ENCODE results near the gene ARHGAP23.

GRCh38 chr17:38421171-38421841 is 7.0 kb upstream of the ARHGAP23 start:
- TF ChIP-seq POLR2A (IDR thresholded peaks at IDR 0.05; ENCODE audit: low read depth, low read length) (no peak), MAX (IDR thresholded peaks at IDR 0.05; ENCODE audit: insufficient read depth, insufficient read length) (no peak), CTCF (IDR thresholded peaks at IDR 0.05; ENCODE audit: extremely low read depth in 1 of 2, insufficient read depth in 1 of 2, low read depth in 1 of 2, low read length in 2 of 2) (no peak)
